CD4-positive, alpha-beta T cell treated with Interleukin-15 for 4 hours (primary cell): ENCODE results near the gene BAHCC1.

Experiments used
- DNase-seq: peaks from one replicate; pipeline ENCODE4 v3.0.0-alpha.2; 2020; ENCODE audit warnings: low spot score

Gene BAHCC1

GRCh38 chr17:81443269-81443668, 48.0 kb downstream of the BAHCC1 start:
- DNase-seq = no peak

- no peak for DNase-seq
These were observed 49.5 kb downstream of the BAHCC1 start for GRCh38 chr17:81444610-81445339.

GRCh38 chr17:81445642-81446503, 50.6 kb downstream of the BAHCC1 start:
- no peak for DNase-seq

GRCh38 chr17:81447331-81447933, 52.2 kb downstream of the BAHCC1 start:
- no peak for DNase-seq

- DNase-seq = no peak
These were observed 53.2 kb downstream of the BAHCC1 start for GRCh38 chr17:81448442-81448841.

- no peak for DNase-seq
These were observed 53.7 kb downstream of the BAHCC1 start for GRCh38 chr17:81448950-81449349.

- no peak for DNase-seq
These were observed 54.1 kb downstream of the BAHCC1 start for GRCh38 chr17:81449351-81449750.

- no peak for DNase-seq
These were observed 56.6 kb downstream of the BAHCC1 start for GRCh38 chr17:81451823-81452222.

GRCh38 chr17:81452551-81452950, 57.3 kb downstream of the BAHCC1 start:
- no peak for DNase-seq

GRCh38 chr17:81453076-81453475, 57.8 kb downstream of the BAHCC1 start:
- DNase-seq = no peak

- no peak for DNase-seq
These were observed 58.5 kb downstream of the BAHCC1 start for GRCh38 chr17:81453712-81454111.

GRCh38 chr17:81454473-81454872, 59.2 kb downstream of the BAHCC1 start:
- no peak for DNase-seq

GRCh38 chr17:81455387-81455786, 60.1 kb downstream of the BAHCC1 start:
- DNase-seq = no peak

GRCh38 chr17:81456091-81456490, 60.8 kb downstream of the BAHCC1 start:
- DNase-seq = no peak

GRCh38 chr17:81456798-81457197, 61.5 kb downstream of the BAHCC1 start:
- no peak for DNase-seq

- no peak for DNase-seq
These were observed 62.1 kb downstream of the BAHCC1 start for GRCh38 chr17:81457401-81457800.

GRCh38 chr17:81457917-81458555, 62.8 kb downstream of the BAHCC1 start:
- DNase-seq = no peak

- no peak for DNase-seq
These were observed 63.4 kb downstream of the BAHCC1 start for GRCh38 chr17:81458628-81459027.

- DNase-seq = no peak
These were observed 64.0 kb downstream of the BAHCC1 start for GRCh38 chr17:81459224-81459623.

GRCh38 chr17:81459864-81460263, 64.6 kb downstream of the BAHCC1 start:
- no peak for DNase-seq

- DNase-seq = no peak
These were observed 65.7 kb downstream of the BAHCC1 start for GRCh38 chr17:81460856-81461460.
